Measurements from ENCODE around the gene ALK. TPM values are rescaled to one million over a fixed set of nuclear protein-coding genes. Genes with fewer than 3 reads are reported as not detected.
A peak's percentile ranks its signal among the peaks of the same experiment; 100 is the strongest.

ALK gene
- total RNA-seq, 1 experiment from 2014 or later, result 0.06 TPM

- no peak for DNase-seq (ENCODE audit: low read depth)
Observed at GRCh38 chr2:29495536-29496060, 425.8 kb downstream of the ALK start.

- no peak for DNase-seq (ENCODE audit: low read depth)
Observed at GRCh38 chr2:29495068-29495467, 426.3 kb downstream of the ALK start.

GRCh38 chr2:29492701-29493100, 428.7 kb downstream of the ALK start:
- DNase-seq (ENCODE audit: low read depth), result no peak

GRCh38 chr2:29490045-29490444, 431.3 kb downstream of the ALK start:
- DNase-seq (ENCODE audit: low read depth), result no peak

GRCh38 chr2:29489568-29489967, 431.8 kb downstream of the ALK start:
- no peak for DNase-seq (ENCODE audit: low read depth)

DNA sequence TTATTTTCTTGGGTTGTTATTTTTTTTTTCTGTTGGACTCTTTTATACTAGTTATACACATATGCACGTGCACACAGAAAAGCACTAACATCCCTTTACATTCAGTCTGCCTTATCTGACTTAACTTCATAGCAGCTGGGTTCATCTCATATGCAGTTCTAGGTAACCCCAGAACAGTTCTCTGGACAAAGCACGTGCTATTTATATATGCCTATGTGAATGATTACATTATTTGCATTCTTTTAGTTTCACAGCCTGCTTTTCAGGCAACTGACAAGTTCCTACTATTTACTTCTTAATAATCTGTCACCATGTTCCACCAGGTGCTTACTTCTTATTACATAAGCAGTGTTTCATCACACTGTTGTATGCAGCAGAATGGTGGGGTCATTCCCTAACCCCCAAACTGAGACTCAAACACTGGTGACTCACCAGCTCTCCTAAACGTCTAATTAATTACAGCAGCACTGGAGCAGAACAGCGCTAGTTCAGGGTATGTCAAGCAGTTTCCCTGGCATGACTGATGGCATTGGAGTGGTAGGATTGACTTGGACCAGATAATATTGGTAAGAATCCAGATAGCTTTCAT, 433.3 kb downstream of the ALK start:
- DNase-seq (ENCODE audit: low read depth), result no peak

GRCh38 chr2:29485631-29486030, 435.8 kb downstream of the ALK start:
- DNase-seq (ENCODE audit: low read depth), result peak; percentile 45

GRCh38 chr2:29485117-29485516, 436.3 kb downstream of the ALK start:
- DNase-seq (ENCODE audit: low read depth), result no peak

DNA sequence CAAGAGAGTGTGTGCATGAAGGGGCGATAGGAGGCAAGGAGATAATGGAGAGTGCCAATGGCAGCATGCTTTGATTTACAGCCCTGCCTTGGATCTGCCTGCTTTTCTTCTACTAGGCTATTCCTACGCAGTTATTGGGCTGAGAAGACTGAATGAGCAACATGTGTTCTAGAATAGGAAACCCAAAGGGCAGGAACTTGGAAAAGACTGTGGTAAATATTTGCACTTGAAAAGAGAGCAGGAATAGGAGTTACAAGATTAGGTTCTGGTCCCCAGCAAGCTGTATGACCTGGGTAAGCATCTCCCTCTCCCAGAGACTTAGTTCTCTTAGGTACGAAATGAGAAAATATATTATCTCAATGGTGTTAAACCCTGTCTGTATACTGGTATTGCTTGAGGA, 438.5 kb downstream of the ALK start:
- DNase-seq (ENCODE audit: low read depth), result no peak

- no peak for DNase-seq (ENCODE audit: low read depth)
Observed at GRCh38 chr2:29482348-29482747, 439.0 kb downstream of the ALK start.

DNA sequence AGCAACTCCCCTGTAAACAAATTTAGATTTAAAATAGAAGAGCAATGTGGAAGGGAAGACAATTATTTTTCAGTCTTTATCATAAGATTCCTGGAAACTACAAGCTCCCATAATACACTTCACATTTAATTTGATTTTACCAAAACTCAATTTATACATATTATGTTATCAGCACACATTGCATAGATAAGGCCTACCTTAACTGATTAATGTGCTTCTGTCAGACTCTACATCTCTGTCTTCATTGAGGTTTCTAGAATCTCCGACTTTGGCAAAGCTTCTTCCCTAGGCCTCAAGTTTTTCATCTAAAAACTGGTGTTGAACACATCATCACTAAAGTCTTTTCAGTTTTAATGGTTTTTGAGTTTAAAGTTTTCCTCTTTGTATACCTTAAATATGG, 440.1 kb downstream of the ALK start:
- no peak for DNase-seq (ENCODE audit: low read depth)

- DNase-seq (ENCODE audit: low read depth), result peak; percentile 72
Observed at GRCh38 chr2:29480426-29480825, 441.0 kb downstream of the ALK start.

DNA sequence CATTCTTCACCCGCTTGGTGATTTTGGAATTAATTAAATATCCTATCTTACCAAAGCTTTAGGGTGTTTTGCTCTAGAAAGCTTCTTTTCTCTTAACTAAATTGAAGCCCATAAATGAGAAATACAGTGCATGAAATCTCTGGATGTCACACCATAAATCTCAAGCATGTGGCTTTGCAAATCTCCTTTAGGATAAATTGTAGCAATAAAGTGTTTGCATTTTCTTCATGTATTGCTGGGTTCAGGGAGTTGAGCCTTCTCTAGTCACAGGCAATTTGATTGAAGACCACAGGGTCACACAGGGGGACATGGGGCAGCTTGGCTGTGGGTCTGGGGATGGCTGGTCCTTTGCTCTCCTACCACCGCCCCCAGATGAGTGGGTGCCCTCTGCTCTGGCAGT, 442.0 kb downstream of the ALK start:
- no peak for DNase-seq (ENCODE audit: low read depth)

DNA sequence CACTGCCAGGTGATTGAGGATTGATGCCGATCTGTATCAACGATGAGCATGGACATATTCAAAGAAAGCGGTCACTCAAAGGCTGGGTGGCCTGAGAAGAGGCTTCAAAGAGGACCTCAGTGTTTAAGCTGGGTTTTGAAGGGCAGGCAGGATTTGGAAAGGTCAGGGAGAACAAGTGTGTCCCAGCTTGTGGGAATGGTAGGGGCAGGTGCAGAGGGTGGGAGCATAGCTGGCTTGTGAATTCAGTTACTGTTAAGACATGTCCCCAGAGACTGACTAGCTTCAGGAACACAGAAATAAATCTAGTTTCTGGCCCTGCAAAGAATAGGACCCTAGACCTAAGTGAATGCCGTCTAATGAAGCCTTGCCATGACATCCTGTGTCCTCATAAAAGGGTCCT, 442.7 kb downstream of the ALK start:
- no peak for DNase-seq (ENCODE audit: low read depth)

DNA sequence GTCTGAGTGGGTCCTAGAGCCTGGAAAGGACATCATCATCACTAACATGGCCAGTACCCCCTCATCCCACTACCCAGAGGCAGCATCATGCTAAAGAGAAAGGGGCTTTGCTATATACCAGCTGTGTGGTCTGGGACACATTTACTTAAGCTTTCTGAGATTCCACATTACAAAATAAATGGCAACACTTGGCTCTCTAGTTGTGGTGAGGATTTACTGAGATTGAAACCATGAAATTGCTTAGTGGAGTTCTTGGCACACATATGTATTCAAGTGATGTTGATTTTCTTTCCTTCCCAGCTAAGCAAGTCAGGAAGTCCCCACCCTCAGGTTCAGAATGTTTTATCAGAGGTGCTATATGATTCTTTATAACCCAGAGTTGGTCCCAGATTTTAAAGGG, 444.2 kb downstream of the ALK start:
- no peak for DNase-seq (ENCODE audit: low read depth)

GRCh38 chr2:29475499-29475898, 445.9 kb downstream of the ALK start:
- no peak for DNase-seq (ENCODE audit: low read depth)

GRCh38 chr2:29469961-29470360, 451.4 kb downstream of the ALK start:
- DNase-seq (ENCODE audit: low read depth), result no peak

GRCh38 chr2:29469516-29469915, 451.9 kb downstream of the ALK start:
- no peak for DNase-seq (ENCODE audit: low read depth)

GRCh38 chr2:29463181-29463900, 458.0 kb downstream of the ALK start:
- peak; percentile 90 for DNase-seq (ENCODE audit: low read depth)

GRCh38 chr2:29462293-29462692, 459.1 kb downstream of the ALK start:
- peak; percentile 73 for DNase-seq (ENCODE audit: low read depth)

DNA sequence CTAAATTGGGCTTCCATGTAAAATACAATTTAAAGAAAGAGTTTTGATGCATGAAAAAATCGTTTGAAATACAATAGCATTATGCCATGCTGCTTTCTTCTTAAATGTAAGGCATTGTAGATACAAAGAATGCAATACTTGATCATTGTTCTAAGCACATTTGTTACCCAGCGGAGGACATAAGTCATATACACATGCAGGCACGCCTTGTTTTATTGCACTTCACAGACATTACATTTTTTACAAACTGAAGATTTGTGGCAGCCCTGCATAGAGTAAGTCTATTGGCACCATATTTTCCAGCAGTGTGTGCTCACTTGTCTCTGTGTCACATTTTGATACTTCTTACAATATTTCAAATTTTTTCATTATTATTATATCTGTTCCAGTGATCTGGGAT, 461.2 kb downstream of the ALK start:
- DNase-seq (ENCODE audit: low read depth), result no peak

DNA sequence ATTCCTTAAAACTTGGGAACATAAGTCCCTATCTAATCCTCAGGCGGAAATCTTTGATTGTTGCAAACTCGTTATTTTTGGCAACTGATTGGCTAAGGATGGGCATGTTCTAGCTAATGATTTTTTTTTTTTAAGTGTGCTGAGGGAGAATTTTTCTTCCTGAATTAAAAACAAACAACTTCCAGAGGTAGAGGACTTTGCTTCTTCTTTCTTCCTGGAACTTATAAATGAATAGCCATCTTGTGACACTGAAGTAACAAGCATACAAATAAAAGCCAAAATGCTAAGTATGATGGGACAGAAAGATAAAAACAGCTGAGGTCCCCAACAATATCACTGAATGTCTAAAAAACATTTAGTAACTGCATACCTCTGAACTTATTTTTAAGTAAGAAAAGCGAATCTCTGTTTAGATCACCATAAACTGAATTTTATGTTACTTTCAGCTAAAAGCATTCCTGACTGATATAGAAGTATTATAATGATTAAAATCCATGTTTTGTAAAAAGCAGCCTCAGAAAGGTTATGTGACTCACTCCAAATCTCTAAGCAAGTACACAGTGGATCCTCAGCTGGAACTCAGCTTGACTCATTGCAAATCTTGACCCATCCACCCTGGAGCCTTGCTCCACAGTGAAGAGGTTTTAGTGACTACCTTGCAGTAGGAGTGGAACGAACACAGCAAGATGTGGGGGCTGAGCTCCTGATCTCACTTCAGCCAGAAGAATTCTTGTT, 461.8 kb downstream of the ALK start:
- peak; percentile 81 for DNase-seq (ENCODE audit: low read depth)

DNA sequence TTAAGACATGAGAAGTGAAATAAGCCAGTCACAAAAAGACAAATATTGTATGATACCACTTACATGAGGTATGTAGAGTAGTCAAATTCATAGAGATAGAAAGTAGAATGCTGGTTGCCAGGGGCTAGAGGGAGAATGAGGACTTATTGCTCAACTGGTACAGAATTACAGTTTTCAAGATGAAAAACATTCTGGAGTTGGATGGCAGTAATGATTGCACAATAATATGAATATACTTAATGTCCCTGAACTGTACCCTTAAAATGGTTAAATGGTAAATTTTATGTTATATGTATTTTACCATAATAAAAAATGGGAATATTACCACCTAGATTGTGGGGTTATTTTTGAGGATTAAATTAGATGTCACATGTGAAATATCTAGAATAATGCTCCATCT, 465.0 kb downstream of the ALK start:
- DNase-seq (ENCODE audit: low read depth), result no peak

Measured in LHCN-M2 (cell line).